Trophoblast cell (in vitro differentiated cells and primary cell): Measurements from ENCODE around the gene SLC7A5.
A peak's percentile ranks its signal among the peaks of the same experiment; 100 is the strongest.
"Not testable (repeated sequence)": the region's sequence is repeated elsewhere in the genome, so short reads cannot be mapped to it uniquely, and the experiment has no call there.

Experiments used
- DNase-seq, 2 donors: peaks; one replicate each; pipeline ENCODE4 v3.0.0-alpha.2; 2016
- H2AFZ ChIP-seq: 2 replicates; pipeline ENCODE4 v1.6.1; 2013; ENCODE audit warnings: low read length, moderate library complexity, mild to moderate bottlenecking; ENCODE audit not compliant: insufficient read depth, poor library complexity
- H2AK5ac ChIP-seq: 2 replicates; pipeline ENCODE4 v1.6.1; 2013; ENCODE audit warnings: mild to moderate bottlenecking, low read length
- H2BK120ac ChIP-seq: 2 replicates; pipeline ENCODE4 v1.6.1; 2013; ENCODE audit warnings: low read length, mild to moderate bottlenecking, moderate library complexity; ENCODE audit not compliant: insufficient read depth, poor library complexity
- H2BK12ac ChIP-seq: 2 replicates; pipeline ENCODE4 v1.6.1; 2013; ENCODE audit warnings: mild to moderate bottlenecking, low read length, moderate library complexity
- H2BK5ac ChIP-seq: 2 replicates; pipeline ENCODE4 v1.6.1; 2013; ENCODE audit warnings: low read length, low read depth, moderate library complexity, mild to moderate bottlenecking; ENCODE audit not compliant: poor library complexity
- H3K14ac ChIP-seq: 2 replicates; pipeline ENCODE4 v1.6.1; 2013; ENCODE audit warnings: mild to moderate bottlenecking, low read length
- H3K18ac ChIP-seq: 2 replicates; pipeline ENCODE4 v1.6.1; 2013; ENCODE audit warnings: mild to moderate bottlenecking, low read length
- H3K23ac ChIP-seq: 2 replicates; pipeline ENCODE4 v1.6.1; 2013; ENCODE audit warnings: low read length
- H3K27ac ChIP-seq: 2 replicates; pipeline ENCODE4 v1.5.1; 2013; ENCODE audit warnings: low read depth, mild to moderate bottlenecking, inconsistent platforms, low read length, moderate library complexity
- H3K27me3 ChIP-seq: 2 replicates; pipeline ENCODE4 v1.6.1; 2013; ENCODE audit warnings: inconsistent platforms, mild to moderate bottlenecking, low read length, moderate library complexity; ENCODE audit not compliant: insufficient read depth
- H3K36me3 ChIP-seq, 2 experiments: 1 replicate in 1 of 2; 2 replicates in 1 of 2; pipeline ENCODE4 v1.6.1; 2013; ENCODE audit warnings: low read length in 2 of 2, mild to moderate bottlenecking in 2 of 2, moderate library complexity in 1 of 2; ENCODE audit not compliant: insufficient read depth in 2 of 2, control insufficient read depth in 1 of 2
- H3K4ac ChIP-seq: 2 replicates; pipeline ENCODE4 v1.6.1; 2013; ENCODE audit warnings: low read depth, mild to moderate bottlenecking, low read length, moderate library complexity
- H3K4me1 ChIP-seq, 2 experiments: 1 replicate in 1 of 2; 2 replicates in 1 of 2; pipeline ENCODE4 v1.6.1; 2013; ENCODE audit warnings: low read length in 2 of 2, mild to moderate bottlenecking in 2 of 2, moderate library complexity in 1 of 2; ENCODE audit not compliant: insufficient read depth in 2 of 2, control insufficient read depth in 1 of 2
- H3K4me2 ChIP-seq: 2 replicates; pipeline ENCODE4 v1.6.1; 2013; ENCODE audit warnings: inconsistent platforms, mild to moderate bottlenecking, low read length, moderate library complexity
- H3K4me3 ChIP-seq: 2 replicates; pipeline ENCODE4 v1.5.1; 2013; ENCODE audit warnings: mild to moderate bottlenecking, low read depth, low read length, inconsistent platforms
- H3K79me1 ChIP-seq: one replicate; pipeline ENCODE4 v1.6.1; 2013; ENCODE audit warnings: low read length
- H3K79me2 ChIP-seq: 2 replicates; pipeline ENCODE4 v1.6.1; 2013; ENCODE audit warnings: low read length, mild to moderate bottlenecking; ENCODE audit not compliant: control insufficient read depth, insufficient read depth, poor library complexity
- H3K9ac ChIP-seq: 2 replicates; pipeline ENCODE4 v1.6.1; 2013; ENCODE audit warnings: mild to moderate bottlenecking, low read length
- H3K9me3 ChIP-seq: 2 replicates; pipeline ENCODE4 v1.6.1; 2013; ENCODE audit warnings: low read depth, mild to moderate bottlenecking, control low read depth, inconsistent platforms, low read length; ENCODE audit not compliant: insufficient read depth
- H4K12ac ChIP-seq: 2 replicates; pipeline ENCODE4 v1.6.1; 2013; ENCODE audit warnings: low read depth, mild to moderate bottlenecking, low read length, moderate library complexity
- H4K8ac ChIP-seq: 2 replicates; pipeline ENCODE4 v1.6.1; 2013; ENCODE audit warnings: low read depth, mild to moderate bottlenecking, low read length, moderate library complexity
- H4K91ac ChIP-seq: one replicate; pipeline ENCODE4 v1.6.1; 2013; ENCODE audit warnings: low read depth, mild to moderate bottlenecking, low read length, moderate library complexity
- WGBS: extraction: QIAGEN DNeasy Blood & Tissue Kit; methylation state at CpG from one replicate; pipeline ENCODE4 v1.1.7; 2013; ENCODE audit warnings: missing lambda C conversion rate; ENCODE audit not compliant: insufficient read length, insufficient coverage; ENCODE audit errors: extremely low coverage; 5-methylcytosine and 5-hydroxymethylcytosine counted together

SLC7A5 gene

GRCh38 chr16:87828907-87829621 is 40.2 kb downstream of the SLC7A5 start:
- Histone ChIP-seq H4K8ac (no peak overlapping the region), H3K27me3 (no peaks in the 10 kb centered on the region), H2AK5ac (no peak overlapping the region), H3K27ac (no peak overlapping the region), H2AFZ (no peak overlapping the region), H3K79me2 (no peaks in the 10 kb centered on the region), H2BK120ac (no peak overlapping the region), H4K91ac (no peak overlapping the region), H3K23ac (no peak overlapping the region), H3K4me1 (no peaks in the 10 kb centered on the region), H3K14ac (no peak overlapping the region), H3K79me1 (no peaks in the 10 kb centered on the region), H3K9ac (no peak overlapping the region), H3K9me3 (peaks cover 5% of the 10 kb centered on the region), H2BK5ac (no peak overlapping the region), H2BK12ac (no peak overlapping the region), H3K36me3 (peaks cover 48% of the 10 kb centered on the region in 2 experiments), H3K4me3 (no peak overlapping the region), H3K18ac (no peak overlapping the region), H3K4me2 (no peak overlapping the region), H4K12ac (no peak overlapping the region), H3K4ac (no peak overlapping the region)
- no peak for DNase-seq
- no CpG with 5 or more reads among the region's 16 CpGs for WGBS

GRCh38 chr16:87828071-87828906 is 41.0 kb downstream of the SLC7A5 start:
- Histone ChIP-seq H3K79me2 (no peaks in the 10 kb centered on the region), H4K91ac (no peak overlapping the region), H4K12ac (no peak overlapping the region), H2AFZ (no peak overlapping the region), H3K14ac (no peak overlapping the region), H3K18ac (no peak overlapping the region), H2AK5ac (no peak overlapping the region), H3K27ac (no peak overlapping the region), H3K4ac (no peak overlapping the region), H3K9me3 (peaks cover 5% of the 10 kb centered on the region), H4K8ac (no peak overlapping the region), H2BK12ac (no peak overlapping the region), H3K4me1 (peaks cover 0 to under 1% of the 10 kb centered on the region in 2 experiments), H3K9ac (no peak overlapping the region), H2BK120ac (no peak overlapping the region), H3K79me1 (no peaks in the 10 kb centered on the region), H3K27me3 (no peaks in the 10 kb centered on the region), H3K36me3 (peaks cover 40 to 41% of the 10 kb centered on the region in 2 experiments), H2BK5ac (no peak overlapping the region), H3K4me3 (no peak overlapping the region), H3K4me2 (no peak overlapping the region), H3K23ac (no peak overlapping the region)
- no CpG with 5 or more reads among the region's 20 CpGs for WGBS
- peak; percentile 57 to 79 for DNase-seq

DNA sequence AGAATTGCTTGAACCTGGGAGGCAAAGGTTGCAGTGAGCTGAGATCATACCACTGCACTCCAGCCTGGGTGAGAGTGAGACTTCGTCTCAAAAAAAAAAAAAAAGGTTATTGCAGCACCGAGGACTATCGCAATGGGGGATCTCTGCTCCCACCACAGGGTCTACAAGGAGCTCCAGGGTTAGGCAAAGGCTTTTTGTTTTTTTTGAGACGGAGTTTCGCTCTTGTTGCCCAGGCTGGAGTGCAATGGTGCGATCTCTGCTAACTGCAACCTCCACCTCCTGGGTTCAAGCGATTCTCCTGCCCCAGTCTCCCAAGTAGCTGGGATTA is 41.8 kb downstream of the SLC7A5 start:
- not testable (repeated sequence) for H2BK5ac ChIP-seq, DNase-seq, H3K79me1 ChIP-seq, H3K9me3 ChIP-seq, H2AFZ ChIP-seq, H3K4me1 ChIP-seq, H3K4me2 ChIP-seq, H3K27me3 ChIP-seq, H3K4me3 ChIP-seq, H3K14ac ChIP-seq, H4K91ac ChIP-seq, H3K4ac ChIP-seq, H2BK120ac ChIP-seq, H3K9ac ChIP-seq, H2AK5ac ChIP-seq, H3K27ac ChIP-seq, H3K79me2 ChIP-seq, H4K12ac ChIP-seq, H4K8ac ChIP-seq, H3K23ac ChIP-seq, H3K18ac ChIP-seq, H2BK12ac ChIP-seq
- H3K36me3 ChIP-seq, result peaks cover 33% of the 10 kb centered on the region in 2 experiments
- WGBS, result no CpG with 5 or more reads among the region's 7 CpGs

DNA sequence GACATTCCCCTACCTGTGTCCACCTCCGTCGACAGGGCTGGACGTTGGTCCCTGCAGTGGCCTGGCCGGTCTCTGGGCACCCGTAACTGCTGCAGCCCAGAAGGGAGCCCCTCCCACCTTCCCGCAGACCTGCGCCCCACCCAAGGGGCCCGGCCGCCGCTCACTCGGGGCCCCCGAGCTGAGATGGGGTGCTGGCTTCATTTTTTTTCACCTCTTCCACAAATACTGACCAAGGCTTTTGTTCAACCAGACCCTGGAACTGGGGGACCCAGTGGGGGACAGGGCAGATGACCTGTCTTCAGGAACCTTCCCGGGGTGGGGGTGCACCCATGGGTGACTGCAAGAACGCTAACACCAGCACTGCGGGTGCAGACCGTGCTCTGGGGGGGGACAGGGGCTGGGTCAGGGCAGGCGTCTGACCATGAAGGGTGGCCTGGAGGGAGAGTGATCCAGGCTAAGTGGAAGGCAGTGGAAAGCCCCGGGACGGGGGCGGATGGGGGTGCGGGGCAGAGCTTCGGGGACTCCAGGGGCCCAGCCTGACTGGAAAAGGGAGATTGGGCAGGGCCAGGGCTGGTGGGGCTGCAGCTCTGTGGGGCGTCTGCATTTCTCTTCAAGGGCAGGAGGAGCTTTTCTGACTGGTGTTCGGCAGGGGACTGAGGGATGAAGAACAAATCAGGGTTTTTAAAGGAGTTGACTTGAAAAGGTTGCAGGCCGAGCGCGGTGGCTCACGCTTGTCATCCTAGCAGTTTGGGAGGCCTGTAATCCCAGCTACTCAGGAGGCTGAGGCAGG is 42.3 kb downstream of the SLC7A5 start:
- no peak overlapping the region for H2BK12ac ChIP-seq
- no peak overlapping the region for H2BK120ac ChIP-seq
- H3K23ac ChIP-seq, result no peak overlapping the region
- no peak overlapping the region for H2AFZ ChIP-seq
- no peak overlapping the region for H4K8ac ChIP-seq
- H3K79me2 ChIP-seq, result no peaks in the 10 kb centered on the region
- no peak overlapping the region for H4K91ac ChIP-seq
- H3K4me2 ChIP-seq, result no peak overlapping the region
- H3K4me1 ChIP-seq, result peaks cover 0 to 5% of the 10 kb centered on the region in 2 experiments
- H2AK5ac ChIP-seq, result no peak overlapping the region
- H4K12ac ChIP-seq, result no peak overlapping the region
- no peak overlapping the region for H3K4me3 ChIP-seq
- H3K27me3 ChIP-seq, result no peaks in the 10 kb centered on the region
- no peak overlapping the region for H3K9ac ChIP-seq
- H3K18ac ChIP-seq, result no peak overlapping the region
- no CpG with 5 or more reads among the region's 28 CpGs for WGBS
- H3K36me3 ChIP-seq, result peaks cover 28% of the 10 kb centered on the region in 2 experiments
- no peak for DNase-seq
- H3K27ac ChIP-seq, result no peak overlapping the region
- H3K4ac ChIP-seq, result no peak overlapping the region
- no peak overlapping the region for H3K14ac ChIP-seq
- H2BK5ac ChIP-seq, result no peak overlapping the region
- no peaks in the 10 kb centered on the region for H3K79me1 ChIP-seq
- H3K9me3 ChIP-seq, result peaks cover 5% of the 10 kb centered on the region
